ENCODE measurements around the gene POLR2E.
A peak's percentile ranks its signal among the peaks of the same experiment; 100 is the strongest.

Gene POLR2E

GRCh38 chr19:1040476-1041271 is 54.5 kb downstream of the POLR2E start:
- H3K4me3 Mint-ChIP-seq: peak overlapping the region; percentile 92 to 96
- peaks cover 42 to 58% of the 10 kb centered on the region in 2 donors for H3K4me1 Mint-ChIP-seq (ENCODE audit: low read depth in 2 of 2)
- H3K9me3 Mint-ChIP-seq: no peaks in the 10 kb centered on the region
- no peaks in the 10 kb centered on the region for H3K27me3 Mint-ChIP-seq
- H3K27ac Mint-ChIP-seq: peak overlapping the region; percentile 86 to 92
- peak; percentile 83 to 84 (median 84) for DNase-seq
- H3K36me3 Mint-ChIP-seq (ENCODE audit: insufficient read depth): peaks cover 80% of the 10 kb centered on the region
- peak; percentile 54 for ATAC-seq (replicated peaks)

- Mint-ChIP-seq H3K27me3 (no peaks in the 10 kb centered on the region), H3K36me3 (ENCODE audit: insufficient read depth) (peaks cover 82% of the 10 kb centered on the region), H3K4me1 (ENCODE audit: low read depth in 2 of 2) (peaks cover 44 to 57% of the 10 kb centered on the region in 2 donors)
Observed at GRCh38 chr19:1039646-1040475, 55.3 kb downstream of the POLR2E start, which contains the start of gene ABCA7. ABCA7 (plus strand) TSS chr19:1040107; CDS start chr19:1041362, 1,255 bp downstream.

GRCh38 chr19:1038978-1039645 is 56.1 kb downstream of the POLR2E start:
- ATAC-seq (replicated peaks) (no peak), DNase-seq (no peak)
- Mint-ChIP-seq H3K4me1 (ENCODE audit: low read depth in 2 of 2) (peaks cover 44 to 57% of the 10 kb centered on the region in 2 donors), H3K36me3 (ENCODE audit: insufficient read depth) (peaks cover 74% of the 10 kb centered on the region), H3K9me3 (no peaks in the 10 kb centered on the region), H3K27me3 (no peaks in the 10 kb centered on the region), H3K27ac (peak overlapping the region; percentile 89 to 92), H3K4me3 (peak overlapping the region; percentile 92 to 96)

More at GRCh38 chr19:1039646-1040475, 55.3 kb downstream of the POLR2E start, which contains the start of gene ABCA7:
- peak; percentile 99 to 100 (median 100) for DNase-seq
- peak within 1 kb of the TSS; percentile 89 to 92 for H3K27ac Mint-ChIP-seq
- H3K9me3 Mint-ChIP-seq: no peaks in the 10 kb centered on the region
- H3K4me3 Mint-ChIP-seq: peak within 1 kb of the TSS; percentile 92 to 96
- ATAC-seq (replicated peaks): peak; percentile 92

- ATAC-seq (replicated peaks): no peak
- H3K36me3 Mint-ChIP-seq (ENCODE audit: insufficient read depth): peaks cover 78% of the 10 kb centered on the region
- peak overlapping the region; percentile 46 to 89 for H3K27ac Mint-ChIP-seq
- DNase-seq: no peak
- H3K9me3 Mint-ChIP-seq: no peaks in the 10 kb centered on the region
- H3K4me3 Mint-ChIP-seq: peak overlapping the region; percentile 92 to 96
- H3K27me3 Mint-ChIP-seq: no peaks in the 10 kb centered on the region
- peaks cover 46 to 59% of the 10 kb centered on the region in 2 donors for H3K4me1 Mint-ChIP-seq (ENCODE audit: low read depth in 2 of 2)
Observed at GRCh38 chr19:1037621-1038064, 57.5 kb downstream of the POLR2E start.
